Activated T-cell treated with anti-CD3 and anti-CD28 coated beads, Interleukin-2, amount 50 U/mL, for 72 hours (primary cell): ENCODE results near the gene SIAH1. TPM values are rescaled to one million over a fixed set of nuclear protein-coding genes. Genes with fewer than 3 reads are reported as not detected.
"Not testable (repeated sequence)": the region's sequence is repeated elsewhere in the genome, so short reads cannot be mapped to it uniquely, and the experiment has no call there.

ENCODE experiments used
- ATAC-seq, 2 donors: fragments of 150-1000 bp; cut with Tn5 transposase; replicated peaks in 1 of 2; 2 replicates each; pipeline ENCODE4 v1.10.0; 2021; ENCODE audit warnings: moderate library complexity in 2 of 2, mild to moderate bottlenecking in 1 of 2
- DNase-seq, 2 donors: peaks; one replicate each; pipeline ENCODE4 v3.0.0; 2021 to 2022; ENCODE audit warnings: mixed read lengths in 1 of 2
- H3K27ac Mint-ChIP-seq: one replicate; pipeline ENCODE4 v1.8.0; 2022; ENCODE audit warnings: mild to moderate bottlenecking, moderate library complexity, mixed read lengths
- H3K27me3 Mint-ChIP-seq: one replicate; pipeline ENCODE4 v1.8.0; 2022; ENCODE audit warnings: low read depth, mixed read lengths
- H3K36me3 Mint-ChIP-seq, 2 donors: one replicate each; pipeline ENCODE4 v1.8.0; 2022; ENCODE audit warnings: mixed read lengths in 2 of 2, mild to moderate bottlenecking in 1 of 2; ENCODE audit not compliant: insufficient read depth in 2 of 2
- H3K4me1 Mint-ChIP-seq: one replicate; pipeline ENCODE4 v1.8.0; 2022; ENCODE audit warnings: low read depth, mixed read lengths
- H3K4me3 Mint-ChIP-seq, 2 donors: one replicate each; pipeline ENCODE4 v1.8.0; 2022; ENCODE audit warnings: mild to moderate bottlenecking in 2 of 2, mixed read lengths in 2 of 2, moderate library complexity in 2 of 2
- H3K9me3 Mint-ChIP-seq, 2 donors: one replicate each; pipeline ENCODE4 v1.8.0; 2022; ENCODE audit warnings: mixed read lengths in 2 of 2
- total RNA-seq, 2 donors: library from RNA; stranded (reverse); gene quantifications; one replicate each; pipeline ENCODE4 v1.2.3, GENCODE V29; 2022

The SIAH1 gene
- total RNA-seq, 2 donors from 2014 or later = 28.2 to 30.4 TPM

DNA sequence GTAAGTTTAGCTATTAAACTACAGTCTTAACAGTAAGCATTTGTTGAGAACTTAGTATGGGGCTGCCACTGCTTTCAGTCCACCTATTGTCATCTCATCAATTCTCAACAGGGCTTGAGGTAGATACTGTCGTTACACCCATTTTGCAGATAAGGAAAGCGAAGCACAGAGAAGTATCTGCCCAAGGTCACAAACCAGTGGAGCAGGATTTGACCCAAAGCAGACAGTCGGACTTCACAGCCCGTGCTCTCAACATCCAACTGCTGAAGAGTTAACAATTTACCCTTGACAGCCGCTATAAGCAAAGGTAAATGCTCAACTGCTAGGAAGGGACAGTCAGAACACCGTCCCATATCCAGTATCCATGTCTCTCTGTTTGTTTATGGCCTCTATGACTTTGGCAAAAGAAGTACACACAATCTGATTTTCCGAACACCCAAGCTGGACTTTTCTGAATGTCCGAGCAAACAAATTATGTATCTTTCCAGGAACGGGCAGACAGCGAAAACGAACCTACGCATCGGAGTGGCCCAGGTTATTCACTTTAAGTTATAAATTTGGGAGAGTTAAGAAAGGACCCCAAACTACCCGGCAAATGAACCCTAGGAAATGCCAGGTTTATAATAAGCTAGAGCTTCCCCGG lies 1.2 kb downstream of the SIAH1 start:
- Mint-ChIP-seq H3K4me3 (peak overlapping the region; percentile 90 to 95), H3K9me3 (no peaks in the 10 kb centered on the region), H3K4me1 (peaks cover 45% of the 10 kb centered on the region), H3K27me3 (no peaks in the 10 kb centered on the region), H3K36me3 (peaks cover 2 to 8% of the 10 kb centered on the region in 2 donors), H3K27ac (peak overlapping the region; percentile 83)
- no peak for ATAC-seq
- DNase-seq = no peak

GRCh38 chr16:48383009-48383876 lies 2.0 kb downstream of the SIAH1 start:
- no peaks in the 10 kb centered on the region for H3K9me3 Mint-ChIP-seq
- peaks cover 53% of the 10 kb centered on the region for H3K4me1 Mint-ChIP-seq
- H3K27me3 Mint-ChIP-seq = no peaks in the 10 kb centered on the region
- peak overlapping the region; percentile 83 for H3K27ac Mint-ChIP-seq
- ATAC-seq (no peak), DNase-seq (no peak)
- peaks cover 2 to 8% of the 10 kb centered on the region in 2 donors for H3K36me3 Mint-ChIP-seq
- H3K4me3 Mint-ChIP-seq = peak overlapping the region; percentile 90 to 95

GRCh38 chr16:48382131-48382530 lies 3.1 kb downstream of the SIAH1 start:
- H3K27ac Mint-ChIP-seq = no peak overlapping the region
- H3K4me3 Mint-ChIP-seq = peak overlapping the region; percentile 44
- DNase-seq = no peak
- no peaks in the 10 kb centered on the region for H3K27me3 Mint-ChIP-seq
- H3K36me3 Mint-ChIP-seq = peaks cover 2 to 8% of the 10 kb centered on the region in 2 donors
- no peak for ATAC-seq
- peaks cover 60% of the 10 kb centered on the region for H3K4me1 Mint-ChIP-seq
- no peaks in the 10 kb centered on the region for H3K9me3 Mint-ChIP-seq

GRCh38 chr16:48381201-48381600 lies 4.0 kb downstream of the SIAH1 start:
- H3K4me3 Mint-ChIP-seq = no peak overlapping the region
- H3K27me3 Mint-ChIP-seq = no peaks in the 10 kb centered on the region
- DNase-seq (no peak), ATAC-seq (no peak)
- no peaks in the 10 kb centered on the region for H3K9me3 Mint-ChIP-seq
- H3K36me3 Mint-ChIP-seq = peaks cover 2 to 8% of the 10 kb centered on the region in 2 donors
- H3K4me1 Mint-ChIP-seq = peaks cover 66% of the 10 kb centered on the region
- no peak overlapping the region for H3K27ac Mint-ChIP-seq

DNA sequence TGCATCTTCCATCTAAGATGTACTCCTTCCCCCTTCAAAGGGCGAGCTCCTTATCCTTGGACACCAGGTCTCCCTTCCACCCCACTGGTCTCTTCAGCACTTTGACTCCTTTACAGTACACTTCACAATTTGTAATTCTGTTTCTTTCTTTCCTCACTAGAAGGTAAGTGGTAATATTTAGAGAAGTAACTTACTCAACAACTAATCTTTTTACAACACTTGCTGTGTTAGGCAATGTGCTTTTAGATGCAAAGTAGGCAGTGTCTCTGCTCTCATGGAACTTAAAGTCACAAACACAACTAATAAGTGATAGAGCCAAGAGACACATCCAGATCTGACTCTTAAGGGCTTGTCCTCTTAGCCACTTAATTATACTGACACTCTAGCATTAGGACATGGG lies 6.4 kb downstream of the SIAH1 start:
- ATAC-seq (no peak), DNase-seq (no peak)
- H3K4me1 Mint-ChIP-seq = peaks cover 62% of the 10 kb centered on the region
- H3K36me3 Mint-ChIP-seq = peaks cover 1 to 5% of the 10 kb centered on the region in 2 donors
- no peaks in the 10 kb centered on the region for H3K27me3 Mint-ChIP-seq
- H3K27ac Mint-ChIP-seq = no peak overlapping the region
- H3K4me3 Mint-ChIP-seq = no peak overlapping the region
- no peaks in the 10 kb centered on the region for H3K9me3 Mint-ChIP-seq

DNA sequence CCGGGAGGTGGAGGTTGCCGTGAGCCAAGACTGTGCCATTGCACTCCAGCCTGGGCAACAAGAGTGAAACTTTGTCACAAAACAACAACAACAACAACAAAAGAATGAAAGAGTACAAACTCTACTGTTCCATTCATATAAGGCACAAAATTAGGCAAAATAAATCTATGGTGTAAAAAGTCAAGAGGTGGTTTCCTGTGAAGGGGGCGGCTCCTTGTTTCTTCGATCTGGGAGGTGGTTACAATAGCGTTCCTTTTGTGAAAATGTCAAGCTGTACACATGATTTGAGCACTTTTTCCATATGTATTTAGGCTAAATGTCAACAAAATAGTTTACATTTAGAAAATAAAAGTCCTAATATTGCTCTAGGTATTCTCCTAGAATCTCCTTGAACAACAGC lies 6.9 kb downstream of the SIAH1 start:
- no peaks in the 10 kb centered on the region for H3K27me3 Mint-ChIP-seq
- DNase-seq (no peak), ATAC-seq (no peak)
- no peak overlapping the region for H3K4me3 Mint-ChIP-seq
- peaks cover 56% of the 10 kb centered on the region for H3K4me1 Mint-ChIP-seq
- H3K36me3 Mint-ChIP-seq = peaks cover 0 to under 1% of the 10 kb centered on the region in 2 donors
- H3K27ac Mint-ChIP-seq = no peak overlapping the region
- no peaks in the 10 kb centered on the region for H3K9me3 Mint-ChIP-seq

DNA sequence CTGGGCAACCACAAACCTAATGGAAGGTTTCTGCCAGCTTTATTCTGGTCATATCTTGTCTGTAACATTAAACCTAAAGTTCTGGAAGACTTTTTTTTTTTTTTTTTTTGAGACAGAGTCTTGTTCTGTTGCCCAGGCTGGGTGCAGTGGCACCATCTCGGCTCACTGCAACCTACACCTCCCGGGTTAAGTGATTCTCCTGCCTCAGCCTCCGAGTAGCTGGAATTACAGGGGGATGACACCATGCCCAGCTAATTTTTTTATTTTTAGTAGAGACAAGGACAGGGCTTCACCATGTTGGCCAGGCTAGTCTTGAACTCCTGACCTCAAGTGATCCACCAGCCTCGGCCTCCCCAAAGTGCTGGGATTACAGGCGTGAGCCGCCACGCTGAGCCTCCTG lies 7.9 kb downstream of the SIAH1 start:
- peaks cover 51% of the 10 kb centered on the region for H3K4me1 Mint-ChIP-seq
- not testable (repeated sequence) for H3K36me3 Mint-ChIP-seq, ATAC-seq, H3K27me3 Mint-ChIP-seq, H3K4me3 Mint-ChIP-seq, H3K27ac Mint-ChIP-seq, DNase-seq, H3K9me3 Mint-ChIP-seq

- H3K9me3 Mint-ChIP-seq = no peaks in the 10 kb centered on the region
- H3K27me3 Mint-ChIP-seq = no peaks in the 10 kb centered on the region
- no peak for ATAC-seq
- H3K36me3 Mint-ChIP-seq = no peaks in the 10 kb centered on the region
- H3K4me1 Mint-ChIP-seq = peaks cover 43% of the 10 kb centered on the region
- H3K27ac Mint-ChIP-seq = no peak overlapping the region
- DNase-seq = no peak
- H3K4me3 Mint-ChIP-seq = no peak overlapping the region
These were observed 11.0 kb downstream of the SIAH1 start for GRCh38 chr16:48374255-48374654.

DNA sequence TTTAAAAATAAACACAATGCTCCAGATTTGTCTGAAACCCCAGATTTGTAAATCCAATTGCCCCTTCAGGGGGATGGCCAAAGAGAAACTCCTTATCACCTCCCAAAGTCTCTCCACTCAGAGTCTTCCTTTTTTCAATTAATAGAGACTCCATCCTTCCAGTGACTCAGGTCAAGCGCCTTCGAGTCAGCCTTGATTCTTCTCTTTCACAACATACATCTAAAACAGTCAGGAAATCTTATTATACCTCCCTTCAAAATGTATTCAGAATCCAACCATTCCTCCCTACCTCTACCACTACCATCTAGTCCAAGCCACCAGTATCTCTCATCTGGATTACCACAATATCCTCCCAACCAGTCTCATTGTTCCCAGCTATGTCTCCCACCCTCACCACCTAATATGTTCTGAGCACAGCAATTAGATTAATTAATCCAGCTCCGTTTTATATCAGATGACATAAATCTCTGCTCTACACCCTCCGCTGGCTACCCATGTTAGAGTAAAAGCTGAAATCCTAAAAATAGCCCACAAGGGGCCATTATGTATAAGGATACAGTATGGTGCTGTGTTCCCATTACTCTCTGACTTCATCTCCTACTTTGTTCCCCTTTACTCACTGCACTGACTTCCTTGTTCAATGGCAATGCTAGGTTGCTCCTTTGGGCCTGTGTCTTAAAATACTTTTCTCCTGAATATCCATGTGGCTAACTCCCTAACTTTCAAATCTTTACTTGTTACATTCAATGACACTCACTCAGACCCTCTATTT lies 11.8 kb downstream of the SIAH1 start:
- no peak overlapping the region for H3K4me3 Mint-ChIP-seq
- H3K4me1 Mint-ChIP-seq = peaks cover 40% of the 10 kb centered on the region
- no peak overlapping the region for H3K27ac Mint-ChIP-seq
- H3K27me3 Mint-ChIP-seq = no peaks in the 10 kb centered on the region
- ATAC-seq (no peak), DNase-seq (no peak)
- H3K9me3 Mint-ChIP-seq = no peaks in the 10 kb centered on the region
- H3K36me3 Mint-ChIP-seq = no peaks in the 10 kb centered on the region

GRCh38 chr16:48372744-48373143 lies 12.5 kb downstream of the SIAH1 start:
- Mint-ChIP-seq H3K27ac (no peak overlapping the region), H3K27me3 (no peaks in the 10 kb centered on the region), H3K36me3 (no peaks in the 10 kb centered on the region), H3K4me3 (no peak overlapping the region), H3K9me3 (no peaks in the 10 kb centered on the region), H3K4me1 (peaks cover 41% of the 10 kb centered on the region)
- DNase-seq = no peak
- ATAC-seq = no peak

DNA sequence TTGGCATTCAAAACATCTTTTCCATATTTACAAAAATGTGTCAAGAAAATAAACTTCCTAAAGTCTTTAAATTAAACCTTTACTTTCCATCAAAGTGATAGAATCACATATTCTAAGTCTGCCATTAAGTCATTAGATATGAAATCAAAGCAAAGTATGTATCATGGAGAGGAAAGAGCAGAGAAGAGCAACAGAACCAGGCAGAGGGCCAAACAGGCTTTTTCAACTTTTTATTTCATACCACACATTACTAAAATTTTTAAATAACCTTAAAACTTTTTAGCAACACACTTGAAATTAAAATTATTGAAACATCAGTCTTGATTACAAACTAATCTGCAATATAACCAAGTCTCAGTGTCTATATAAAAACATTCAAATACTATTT lies 13.8 kb downstream of the SIAH1 start:
- peaks cover 45% of the 10 kb centered on the region for H3K4me1 Mint-ChIP-seq
- no peaks in the 10 kb centered on the region for H3K9me3 Mint-ChIP-seq
- H3K36me3 Mint-ChIP-seq = no peaks in the 10 kb centered on the region
- no peak for DNase-seq
- no peak overlapping the region for H3K27ac Mint-ChIP-seq
- H3K4me3 Mint-ChIP-seq = no peak overlapping the region
- ATAC-seq = no peak
- no peaks in the 10 kb centered on the region for H3K27me3 Mint-ChIP-seq

DNA sequence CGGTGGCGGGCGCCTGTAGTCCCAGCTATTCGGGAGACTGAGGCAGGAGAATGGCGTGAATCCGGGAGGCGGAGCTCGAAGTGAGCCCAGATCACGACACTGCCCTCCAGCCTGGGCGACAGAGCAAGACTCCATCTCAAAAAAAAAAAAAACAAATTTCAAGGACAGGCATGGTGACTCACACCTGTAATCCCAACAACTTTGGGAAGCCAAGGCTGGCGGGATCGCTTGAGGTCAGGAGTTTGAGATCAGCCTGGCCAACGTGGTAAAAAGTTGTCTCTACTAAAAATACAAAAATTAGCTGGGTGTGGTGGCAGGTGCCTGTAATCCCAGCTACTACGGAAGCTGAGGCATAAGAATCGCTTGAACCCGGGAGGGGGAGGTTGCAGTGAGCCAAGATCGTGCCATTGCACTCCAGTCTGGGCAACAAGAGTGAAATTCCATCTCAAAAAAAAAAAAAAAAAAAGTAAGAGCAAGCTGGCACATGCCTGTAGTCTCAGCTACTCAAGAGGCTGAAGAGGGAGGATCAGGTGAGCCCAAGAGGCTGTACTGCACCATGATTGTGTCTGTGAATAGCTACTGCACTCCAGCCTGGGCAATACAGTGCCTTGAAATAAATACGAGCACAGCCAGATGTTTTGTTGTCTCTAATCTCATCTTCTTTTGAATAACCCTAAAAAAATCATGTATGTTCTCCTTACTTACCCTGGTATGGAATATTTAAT lies 14.4 kb downstream of the SIAH1 start:
- not testable (repeated sequence) for H3K27me3 Mint-ChIP-seq, H3K4me3 Mint-ChIP-seq, H3K36me3 Mint-ChIP-seq, H3K27ac Mint-ChIP-seq, ATAC-seq, H3K9me3 Mint-ChIP-seq, DNase-seq
- peaks cover 49% of the 10 kb centered on the region for H3K4me1 Mint-ChIP-seq
